ENCODE measurements around the gene TEX36.

The TEX36 gene

DNA sequence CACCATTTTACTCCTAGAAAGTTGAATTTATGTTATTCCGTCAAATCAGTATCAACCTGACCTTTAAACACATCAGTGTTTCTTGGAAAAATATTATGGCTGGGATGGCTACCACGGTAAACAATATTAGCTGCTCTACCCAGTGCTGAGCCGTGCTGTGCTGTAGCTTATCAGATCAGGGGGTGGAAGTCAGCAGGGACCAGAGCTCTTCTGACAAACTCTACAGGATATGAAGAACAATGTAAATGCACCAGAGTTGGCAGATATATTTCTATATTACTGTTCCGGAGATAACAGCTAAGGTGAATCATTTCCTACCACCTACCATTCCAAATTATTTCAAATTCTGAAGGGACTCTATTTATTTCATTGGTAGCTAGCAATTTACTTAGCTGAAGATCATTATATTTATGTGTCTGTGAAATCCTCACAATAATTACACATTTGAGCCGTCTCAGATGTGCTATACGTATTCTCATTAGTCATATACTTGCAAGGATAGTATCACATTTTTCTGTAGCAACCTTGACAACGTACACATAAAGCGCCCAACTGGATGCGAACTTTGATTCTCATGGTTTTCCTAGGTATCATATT lies 76.5 kb downstream of the TEX36 start:
- no peak for FAIRE-seq
- TF ChIP-seq POLR2AphosphoS5 (IDR thresholded peaks at IDR 0.05; ENCODE audit: low read depth, low read length) (no peak), PAX5 (IDR thresholded peaks at IDR 0.05; ENCODE audit: insufficient read depth, low read length, severe bottlenecking) (no peak), TAF1 (IDR thresholded peaks at IDR 0.05; ENCODE audit: low read depth, low read length) (no peak), POU2F2 (IDR thresholded peaks at IDR 0.05; ENCODE audit: low read depth, low read length) (no peak), POLR2A (IDR thresholded peaks at IDR 0.05; ENCODE audit: low read depth, low read length) (no peak), SPI1 (IDR thresholded peaks at IDR 0.05; ENCODE audit: low read depth, low read length) (no peak)
- DNase-seq (ENCODE audit: insufficient read length, low spot score) = no peak

Measured in GM12891 (cell line).